Endodermal cell (in vitro differentiated cells): ENCODE data around the gene HSPA4L. TPM values are rescaled to one million over a fixed set of nuclear protein-coding genes. Genes with fewer than 3 reads are reported as not detected.

Experiments used
- DNase-seq: peaks from one replicate; pipeline ENCODE4 v3.0.0-alpha.2; 2017
- H3K27ac ChIP-seq: 2 replicates; pipeline ENCODE4 v1.5.1; 2013; ENCODE audit warnings: mild to moderate bottlenecking, low read depth, low read length, moderate library complexity
- H3K27me3 ChIP-seq: 2 replicates; pipeline ENCODE4 v1.6.1; 2013; ENCODE audit warnings: mild to moderate bottlenecking, low read length, moderate library complexity; ENCODE audit not compliant: insufficient read depth, control insufficient read depth, poor library complexity, severe bottlenecking
- H3K36me3 ChIP-seq: 2 replicates; pipeline ENCODE4 v1.7.0; 2013; ENCODE audit warnings: mild to moderate bottlenecking, low read length, moderate library complexity; ENCODE audit not compliant: control insufficient read depth, insufficient read depth
- H3K4me1 ChIP-seq: one replicate; pipeline ENCODE4 v1.7.0; 2013; ENCODE audit warnings: low read length; ENCODE audit not compliant: control insufficient read depth, insufficient read depth
- H3K4me3 ChIP-seq: 2 replicates; pipeline ENCODE4 v1.5.1; 2013; ENCODE audit warnings: mild to moderate bottlenecking, low read length, moderate library complexity
- H3K9ac ChIP-seq: 2 replicates; pipeline ENCODE4 v1.6.1; 2013; ENCODE audit warnings: mild to moderate bottlenecking, low read length, moderate library complexity; ENCODE audit not compliant: poor library complexity, severe bottlenecking; ENCODE audit errors: extremely low read depth
- H3K9me3 ChIP-seq: 2 replicates; pipeline ENCODE4 v1.6.1; 2013; ENCODE audit warnings: mild to moderate bottlenecking, low read length, moderate library complexity; ENCODE audit not compliant: control insufficient read depth
- H3K27ac Mint-ChIP-seq: 2 replicates; pipeline ENCODE4 v1.8.0; 2020; ENCODE audit warnings: mixed read lengths
- H3K27me3 Mint-ChIP-seq: 2 replicates; pipeline ENCODE4 v1.8.0; 2021; ENCODE audit warnings: mild to moderate bottlenecking, mixed read lengths; ENCODE audit not compliant: insufficient read depth
- H3K36me3 Mint-ChIP-seq: 2 replicates; pipeline ENCODE4 v1.8.0; 2020; ENCODE audit warnings: low read depth, mixed read lengths
- H3K4me1 Mint-ChIP-seq: 2 replicates; pipeline ENCODE4 v1.8.0; 2020; ENCODE audit warnings: mixed read lengths
- H3K4me3 Mint-ChIP-seq: 2 replicates; pipeline ENCODE4 v1.8.0; 2020; ENCODE audit warnings: mild to moderate bottlenecking, moderate library complexity, mixed read lengths
- H3K9me3 Mint-ChIP-seq: 2 replicates; pipeline ENCODE4 v1.8.0; 2020; ENCODE audit warnings: mild to moderate bottlenecking, mixed read lengths
- WGBS, 2 experiments: methylation state at CpG; one replicate each; pipeline versions ENCODE4 v1.1.5 to v1.1.7; 2013; ENCODE audit warnings: missing lambda C conversion rate in 2 of 2, mixed read lengths in 1 of 2; ENCODE audit not compliant: insufficient coverage in 1 of 2, insufficient read length in 1 of 2; 5-methylcytosine and 5-hydroxymethylcytosine counted together
- total RNA-seq, 2 donors: library from RNA; stranded (reverse); fragmentation: NEBNext Ultra II Directional in 1 of 2; extraction: Animal tissue kit (Norgen Biotek cat#: 25700) in 1 of 2; gene quantifications; 2 replicates in 1 of 2; 3 replicates in 1 of 2; pipeline ENCODE4 v1.2.1, GENCODE V29; 2021
- TF ChIP-seq, protein P1 (sequence below): fragments of 200-600 bp; sonication (generic); conservative IDR thresholded peaks from 2 replicates; pipeline ENCODE4 v1.5.0; 2021; ENCODE audit warnings: antibody characterized with exemption, mild to moderate bottlenecking

Gene HSPA4L
- total RNA-seq, 2 donors from 2014 or later, result 2.0 to 6.2 TPM

DNA sequence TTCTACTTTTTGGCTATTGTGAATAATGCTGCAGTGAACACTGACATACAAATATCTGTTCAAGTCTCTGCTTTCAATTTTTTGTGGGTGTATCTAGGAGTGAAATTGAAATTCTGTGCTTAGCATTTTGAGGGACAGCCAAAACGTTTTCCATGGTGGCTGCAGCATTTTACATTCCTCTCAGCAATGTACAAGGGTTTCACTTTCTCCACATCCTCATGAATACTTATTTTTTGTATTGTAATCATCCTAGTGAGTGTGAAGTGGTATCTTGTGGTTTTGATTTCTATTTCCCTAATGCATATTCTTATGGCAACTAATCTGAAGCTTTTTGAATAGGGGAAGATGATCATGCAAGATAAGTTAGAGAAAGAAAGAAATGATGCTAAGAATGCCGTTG is 40.3 kb downstream of the HSPA4L start:
- no peaks in the 10 kb centered on the region for H3K36me3 Mint-ChIP-seq
- WGBS, 2 experiments, result 63 to 94% methylated on average over 1 to 2 of the region's 2 CpGs

GRCh38 chr4:127828121-127828520 is 46.0 kb downstream of the HSPA4L start:
- TF ChIP-seq, protein P1, sequence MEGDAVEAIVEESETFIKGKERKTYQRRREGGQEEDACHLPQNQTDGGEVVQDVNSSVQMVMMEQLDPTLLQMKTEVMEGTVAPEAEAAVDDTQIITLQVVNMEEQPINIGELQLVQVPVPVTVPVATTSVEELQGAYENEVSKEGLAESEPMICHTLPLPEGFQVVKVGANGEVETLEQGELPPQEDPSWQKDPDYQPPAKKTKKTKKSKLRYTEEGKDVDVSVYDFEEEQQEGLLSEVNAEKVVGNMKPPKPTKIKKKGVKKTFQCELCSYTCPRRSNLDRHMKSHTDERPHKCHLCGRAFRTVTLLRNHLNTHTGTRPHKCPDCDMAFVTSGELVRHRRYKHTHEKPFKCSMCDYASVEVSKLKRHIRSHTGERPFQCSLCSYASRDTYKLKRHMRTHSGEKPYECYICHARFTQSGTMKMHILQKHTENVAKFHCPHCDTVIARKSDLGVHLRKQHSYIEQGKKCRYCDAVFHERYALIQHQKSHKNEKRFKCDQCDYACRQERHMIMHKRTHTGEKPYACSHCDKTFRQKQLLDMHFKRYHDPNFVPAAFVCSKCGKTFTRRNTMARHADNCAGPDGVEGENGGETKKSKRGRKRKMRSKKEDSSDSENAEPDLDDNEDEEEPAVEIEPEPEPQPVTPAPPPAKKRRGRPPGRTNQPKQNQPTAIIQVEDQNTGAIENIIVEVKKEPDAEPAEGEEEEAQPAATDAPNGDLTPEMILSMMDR, result no peak

More for the DNA sequence above, 40.3 kb downstream of the HSPA4L start:
- TF ChIP-seq, protein P1, result no peak
- Histone ChIP-seq H3K36me3 (no peaks in the 10 kb centered on the region), H3K27me3 (no peaks in the 10 kb centered on the region), H3K9ac (no peak overlapping the region), H3K4me1 (no peaks in the 10 kb centered on the region), H3K27ac (no peak overlapping the region), H3K4me3 (no peak overlapping the region), H3K9me3 (no peaks in the 10 kb centered on the region)
- H3K27me3 Mint-ChIP-seq, result no peaks in the 10 kb centered on the region
- no peak overlapping the region for H3K4me3 Mint-ChIP-seq
- H3K9me3 Mint-ChIP-seq, result no peaks in the 10 kb centered on the region
- no peaks in the 10 kb centered on the region for H3K4me1 Mint-ChIP-seq
- H3K27ac Mint-ChIP-seq, result no peak overlapping the region
- DNase-seq, result no peak

GRCh38 chr4:127829014-127829413 is 46.9 kb downstream of the HSPA4L start:
- Histone ChIP-seq H3K36me3 (no peaks in the 10 kb centered on the region), H3K4me3 (no peak overlapping the region), H3K9ac (no peak overlapping the region), H3K9me3 (no peaks in the 10 kb centered on the region), H3K4me1 (no peaks in the 10 kb centered on the region), H3K27me3 (no peaks in the 10 kb centered on the region), H3K27ac (no peak overlapping the region)
- Mint-ChIP-seq H3K4me3 (no peak overlapping the region), H3K9me3 (no peaks in the 10 kb centered on the region), H3K4me1 (no peaks in the 10 kb centered on the region), H3K36me3 (no peaks in the 10 kb centered on the region), H3K27ac (no peak overlapping the region), H3K27me3 (no peaks in the 10 kb centered on the region)
- TF ChIP-seq, protein P1, result no peak
- no peak for DNase-seq

More at GRCh38 chr4:127828121-127828520, 46.0 kb downstream of the HSPA4L start:
- no peaks in the 10 kb centered on the region for H3K27me3 Mint-ChIP-seq
- H3K4me1 ChIP-seq, result no peaks in the 10 kb centered on the region
- no peaks in the 10 kb centered on the region for H3K9me3 Mint-ChIP-seq
- H3K36me3 ChIP-seq, result no peaks in the 10 kb centered on the region
- no peak overlapping the region for H3K27ac ChIP-seq
- H3K27me3 ChIP-seq, result no peaks in the 10 kb centered on the region
- no peak overlapping the region for H3K9ac ChIP-seq
- no peak for DNase-seq
- H3K36me3 Mint-ChIP-seq, result no peaks in the 10 kb centered on the region
- no peak overlapping the region for H3K4me3 Mint-ChIP-seq
- H3K4me3 ChIP-seq, result no peak overlapping the region
- H3K9me3 ChIP-seq, result no peaks in the 10 kb centered on the region
- no peaks in the 10 kb centered on the region for H3K4me1 Mint-ChIP-seq
- H3K27ac Mint-ChIP-seq, result no peak overlapping the region
- 100% methylated on average over 1 to 2 of the region's 2 CpGs for WGBS, 2 experiments
